Neural progenitor cell (in vitro differentiated cells): ENCODE data around the gene GSTO2.

ENCODE experiments used
- CTCF ChIP-seq: fragments of 200-600 bp; sonication (generic); IDR thresholded peaks from 2 replicates; pipeline ENCODE4 v1.5.1; 2017; ENCODE audit warnings: antibody characterized with exemption, mild to moderate bottlenecking
- EZH2 ChIP-seq: fragments of 200-600 bp; sonication (generic); IDR thresholded peaks from 2 replicates; pipeline ENCODE4 v1.6.1; 2017; ENCODE audit warnings: antibody characterized with exemption, mild to moderate bottlenecking, moderate library complexity

- no peak for TF ChIP-seq CTCF
- no peak for TF ChIP-seq EZH2
These were observed 53.4 kb downstream of the GSTO2 start for GRCh38 chr10:104322416-104322782.
